NCI-H226 (cell line): ENCODE data around the gene NCK2.

ENCODE experiments used
- DNase-seq: peaks from one replicate; pipeline ENCODE4 v3.0.0-alpha.2; 2015

Gene NCK2

DNA sequence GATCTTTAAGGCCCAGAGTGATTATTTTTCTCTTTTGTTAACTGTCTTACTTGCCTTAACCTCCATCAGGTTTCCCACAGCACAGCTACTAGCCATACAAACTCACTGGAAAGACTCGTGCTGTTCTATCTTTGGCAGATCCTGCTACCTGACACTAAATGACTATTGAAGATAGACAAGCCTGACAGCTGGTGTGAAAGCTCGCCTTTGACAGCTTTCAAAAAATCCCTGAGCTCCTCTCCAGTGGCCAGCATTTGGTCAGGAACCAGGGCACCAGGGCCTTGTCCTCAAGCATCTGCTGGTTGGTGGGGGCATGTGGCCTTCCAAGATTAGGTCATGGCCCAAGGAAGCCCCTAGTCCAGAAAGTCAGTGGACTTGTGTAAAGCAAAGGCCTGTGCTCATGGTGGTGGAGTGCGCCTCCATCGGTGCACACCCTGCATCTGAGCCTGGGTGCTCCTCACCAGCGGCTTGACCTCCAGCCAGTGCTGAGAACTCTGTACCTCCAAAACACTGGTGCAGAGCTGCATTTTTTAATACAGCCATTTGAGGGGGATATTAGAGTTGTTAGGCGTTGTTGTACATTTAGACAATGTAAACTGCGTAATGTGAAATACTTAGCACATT lies 158.5 kb downstream of the NCK2 start:
- no peak for DNase-seq

DNA sequence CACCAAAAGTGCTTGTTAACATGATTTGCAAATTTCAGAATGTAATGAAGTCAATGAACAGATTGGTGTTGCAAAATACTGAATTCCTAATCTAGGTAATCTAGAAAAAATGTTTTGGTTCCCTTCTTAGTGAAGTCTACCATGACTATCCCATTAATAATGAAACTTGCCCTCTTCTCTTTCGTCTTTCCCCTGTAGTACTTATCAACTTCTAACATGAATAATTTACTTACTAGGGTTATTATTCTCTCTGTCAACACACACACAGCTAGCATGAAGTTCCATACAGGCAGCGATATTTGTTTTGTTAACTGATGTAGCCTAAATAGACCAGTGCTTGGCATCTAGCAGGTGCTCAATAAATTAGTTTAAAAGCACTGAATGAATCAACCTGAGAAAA lies 160.2 kb downstream of the NCK2 start:
- no peak for DNase-seq

DNA sequence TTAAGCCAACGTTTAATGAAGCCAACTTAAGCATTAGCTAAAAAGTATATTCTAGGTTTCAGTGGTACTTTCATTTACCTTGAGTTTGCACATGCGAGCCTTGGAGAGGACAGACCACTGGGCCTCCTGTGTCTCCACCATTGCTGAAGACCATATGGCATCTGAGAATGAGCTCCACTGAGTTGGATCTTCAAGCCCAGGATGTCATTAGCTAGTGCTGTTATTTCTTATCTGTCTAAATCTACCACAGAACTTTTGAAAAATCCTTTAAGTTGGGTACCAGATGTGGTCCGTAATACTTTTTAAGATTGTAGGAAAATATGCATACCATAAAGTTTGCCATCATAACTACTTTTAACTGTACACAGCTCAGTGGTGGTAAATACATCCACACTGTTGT lies 161.8 kb downstream of the NCK2 start:
- DNase-seq = no peak

DNA sequence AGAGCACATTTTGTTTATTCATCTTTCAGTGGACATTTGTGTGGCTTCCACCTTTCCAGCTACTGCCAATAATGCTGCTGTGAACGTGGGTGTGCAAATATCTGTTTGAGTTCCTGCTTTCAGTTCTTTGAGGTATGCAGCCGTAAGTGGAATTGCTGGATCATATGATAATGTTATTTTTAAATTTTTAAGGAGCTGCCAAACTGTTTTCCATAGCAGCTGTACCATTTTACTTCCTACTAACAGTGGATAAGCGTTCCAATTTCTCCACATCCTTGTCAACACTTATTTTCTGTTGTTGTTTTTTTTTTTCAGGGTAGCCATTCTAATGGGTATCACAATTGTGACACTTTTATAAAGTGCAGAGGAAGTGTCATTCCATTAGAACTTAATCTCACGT lies 162.5 kb downstream of the NCK2 start:
- DNase-seq = no peak

DNA sequence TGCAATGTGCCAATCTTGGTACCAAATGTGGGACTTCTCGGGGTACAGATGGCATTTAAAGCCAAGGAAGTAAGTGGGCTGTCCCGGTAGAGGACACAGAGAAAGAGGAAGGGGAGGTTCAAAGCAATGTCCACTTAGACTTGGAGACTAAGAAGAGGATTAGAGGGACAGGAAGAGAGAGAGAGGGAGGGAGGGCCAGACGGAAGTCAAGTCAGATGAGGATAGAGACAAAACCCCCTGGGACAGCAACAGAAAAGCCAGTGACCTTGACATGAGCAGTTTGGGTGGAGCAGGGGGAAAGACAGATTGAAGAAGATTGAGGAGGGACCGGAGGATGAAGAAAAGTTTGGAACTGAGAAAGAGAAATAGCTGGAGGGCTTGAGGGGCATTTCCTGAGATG lies 164.5 kb downstream of the NCK2 start:
- no peak for DNase-seq

DNA sequence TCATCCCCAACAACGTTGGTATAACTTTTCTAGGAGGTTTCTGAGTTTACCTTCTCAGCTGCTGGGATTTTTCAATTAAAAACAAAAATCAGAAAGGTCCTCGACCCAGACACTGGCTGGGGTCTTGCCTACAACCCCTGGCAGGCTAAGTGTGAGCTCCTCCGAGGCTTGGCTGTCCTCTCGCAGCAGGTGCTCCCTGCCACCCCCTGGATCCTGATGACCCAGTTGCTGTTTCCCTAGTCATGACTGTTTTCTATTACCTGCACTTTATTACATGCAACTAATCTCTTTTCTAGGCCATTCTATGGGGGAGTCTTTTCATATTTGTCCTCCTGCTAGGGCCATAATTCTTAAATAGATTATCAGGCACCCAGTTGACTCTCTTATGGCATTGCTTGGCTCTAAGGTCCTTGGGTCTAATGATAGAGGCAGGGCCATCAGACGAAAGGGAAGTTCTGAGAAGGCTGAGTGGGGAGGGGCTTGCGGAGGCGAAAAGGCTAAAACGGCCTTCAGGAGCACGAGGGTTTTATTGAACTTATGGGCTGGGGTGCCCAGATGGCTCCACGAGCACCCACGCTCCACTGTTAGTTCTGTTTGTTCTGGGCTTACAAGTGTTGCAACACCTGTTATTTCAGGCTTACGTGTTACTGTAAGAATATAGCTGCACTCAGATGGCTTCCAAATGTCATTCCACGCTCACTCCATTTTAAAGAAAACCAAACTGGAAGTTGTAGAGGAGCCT lies 166.0 kb downstream of the NCK2 start:
- no peak for DNase-seq

DNA sequence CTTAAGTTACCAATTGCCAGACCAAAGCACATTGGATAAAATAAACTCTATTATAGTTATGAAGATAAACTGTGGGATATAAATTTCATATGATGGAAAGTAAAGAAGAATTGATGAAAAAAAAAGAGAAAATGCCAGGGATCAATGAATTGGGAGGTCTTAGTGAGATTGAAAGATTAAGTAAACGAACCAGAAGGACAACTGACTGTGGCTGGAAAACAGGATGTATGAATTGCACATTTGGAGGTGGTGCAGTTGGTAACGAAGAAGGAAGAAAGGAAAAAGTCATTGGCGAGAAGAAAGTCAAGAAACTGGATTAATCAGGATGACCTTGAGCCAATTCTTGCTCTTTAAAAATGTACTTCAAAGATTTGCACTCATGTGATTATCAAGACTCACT lies 166.7 kb downstream of the NCK2 start:
- no peak for DNase-seq

DNA sequence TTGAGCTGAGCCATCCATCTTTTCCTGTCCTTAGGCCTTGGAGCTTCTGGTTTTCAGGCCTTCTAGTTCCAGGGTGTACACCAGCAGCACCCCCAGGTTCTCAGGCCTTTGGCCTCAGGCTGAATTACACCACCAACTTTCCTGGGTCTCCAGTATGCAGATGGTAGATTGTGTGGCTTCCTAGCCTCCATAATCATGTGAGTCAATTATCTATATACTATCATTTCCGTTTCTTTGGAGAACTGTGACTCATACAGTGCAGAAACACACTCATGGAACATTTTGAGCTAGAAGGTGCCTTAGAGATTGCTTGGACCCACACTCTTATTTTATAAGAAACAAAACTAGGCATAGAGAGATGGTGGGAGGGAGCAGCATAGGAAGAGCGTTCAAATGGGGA lies 167.4 kb downstream of the NCK2 start:
- DNase-seq = peak; percentile 21

DNA sequence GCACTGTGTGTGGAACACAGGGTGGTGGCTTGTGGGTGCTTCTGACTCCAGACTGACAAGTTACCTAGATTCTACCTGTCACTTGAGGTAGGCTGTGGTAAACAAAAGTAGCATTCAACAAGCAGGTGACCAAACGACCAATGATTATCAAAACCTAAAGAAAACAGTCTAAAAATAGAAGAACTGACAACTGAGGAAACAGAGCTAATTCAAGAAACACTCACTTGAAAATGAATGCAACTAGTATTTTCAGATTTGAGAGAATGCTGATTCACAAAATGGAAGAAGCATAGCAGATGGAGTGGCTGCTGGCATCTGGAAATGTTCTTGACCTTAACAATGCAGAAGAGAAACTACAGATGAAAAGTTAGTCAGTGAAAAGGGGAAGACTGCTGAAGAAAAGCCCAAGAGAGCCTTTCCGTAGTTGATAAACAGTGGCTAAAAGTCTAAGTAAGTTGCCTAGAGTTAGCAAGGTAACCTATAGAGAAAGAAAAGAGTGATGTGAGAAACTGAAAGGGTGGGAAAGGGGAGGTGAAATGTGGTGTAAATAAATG lies 170.4 kb downstream of the NCK2 start:
- no peak for DNase-seq

DNA sequence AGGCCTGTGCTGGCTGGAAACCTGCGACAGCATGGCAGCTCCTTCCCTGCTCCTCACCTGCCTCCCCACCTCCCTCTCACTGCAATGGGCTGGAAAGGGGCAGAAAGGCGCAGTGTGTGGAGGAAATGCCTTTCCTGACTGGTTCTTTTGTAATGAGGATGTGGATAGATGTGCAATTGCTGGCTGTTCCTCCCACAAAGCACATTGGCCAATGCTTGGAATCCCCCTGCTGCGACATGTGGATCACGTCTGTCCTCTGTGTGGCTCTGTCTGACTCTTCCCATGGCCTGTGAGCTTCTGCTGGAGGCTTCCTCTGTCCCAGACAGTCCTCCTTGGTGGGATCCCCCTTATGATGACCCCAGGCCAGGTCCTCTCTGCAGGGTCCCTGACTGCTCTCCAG lies 172.5 kb downstream of the NCK2 start:
- DNase-seq = peak; percentile 6

DNA sequence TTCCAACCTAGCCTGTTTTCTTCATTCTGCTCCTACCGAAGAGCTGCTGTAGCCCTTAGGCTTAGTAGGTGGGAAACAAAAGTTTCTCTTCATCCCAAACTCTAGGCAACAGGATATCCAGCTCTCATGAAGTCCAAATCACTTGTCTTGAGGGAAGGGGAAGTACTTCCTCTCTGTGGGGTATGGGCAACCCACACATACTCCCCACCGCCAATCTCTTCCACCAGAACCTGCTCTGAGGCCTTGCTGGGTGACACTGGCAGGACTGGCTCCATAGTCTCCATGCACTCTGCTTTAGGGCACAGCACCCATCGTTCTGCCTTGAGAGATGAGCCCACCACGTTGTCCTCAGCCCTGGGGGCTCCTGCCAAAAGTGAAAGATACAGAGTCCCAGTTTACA lies 173.0 kb downstream of the NCK2 start:
- DNase-seq = no peak

DNA sequence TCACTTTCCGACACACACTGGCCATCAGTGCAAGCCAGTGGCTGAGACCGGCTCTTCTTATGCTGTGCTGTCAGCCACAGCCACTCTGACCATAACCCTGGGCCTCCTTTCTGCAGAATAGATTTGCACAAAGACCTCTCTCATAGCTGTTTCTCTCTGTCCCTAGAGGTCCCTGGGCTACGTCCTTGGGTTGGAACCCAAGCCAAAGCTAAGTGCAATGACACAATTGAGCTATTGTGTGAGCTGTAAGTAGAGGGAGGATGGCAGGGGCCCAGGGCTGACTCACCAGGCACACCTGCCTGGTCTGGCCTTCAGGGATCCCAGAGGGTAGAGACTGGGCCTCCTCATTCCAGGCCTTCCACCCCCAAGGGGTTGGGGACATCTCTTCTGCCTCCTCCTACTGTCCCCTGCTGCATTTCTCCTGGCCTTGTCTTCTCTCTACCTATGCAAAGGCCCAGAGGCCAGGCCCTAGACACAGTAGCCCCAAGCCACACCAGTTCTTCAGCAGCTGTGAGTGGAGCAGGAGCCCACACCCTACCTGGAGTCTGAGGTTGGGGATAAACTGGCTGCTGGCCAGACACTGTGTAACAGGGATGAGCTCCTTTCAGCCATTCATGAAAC lies 174.6 kb downstream of the NCK2 start:
- DNase-seq = no peak

DNA sequence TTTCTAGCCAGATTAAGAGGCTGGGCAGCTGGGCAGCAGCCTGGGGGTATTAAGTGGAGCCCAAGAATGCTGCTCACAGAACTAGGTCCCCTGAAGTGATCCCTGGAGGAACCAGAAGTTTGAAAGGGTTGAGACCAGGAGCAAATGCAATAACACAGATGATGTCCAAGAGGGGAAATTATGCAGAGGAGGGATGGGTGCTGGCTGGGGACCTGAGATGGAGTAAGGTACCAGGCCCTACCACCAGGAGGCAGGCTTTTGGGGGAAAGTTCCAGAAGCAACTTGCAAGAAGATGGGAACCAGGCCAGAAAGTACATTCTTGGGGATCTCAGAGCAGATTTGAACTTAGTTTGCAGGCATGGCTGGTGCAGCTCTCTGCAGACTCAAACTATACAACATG lies 175.1 kb downstream of the NCK2 start:
- DNase-seq = peak; percentile 24

DNA sequence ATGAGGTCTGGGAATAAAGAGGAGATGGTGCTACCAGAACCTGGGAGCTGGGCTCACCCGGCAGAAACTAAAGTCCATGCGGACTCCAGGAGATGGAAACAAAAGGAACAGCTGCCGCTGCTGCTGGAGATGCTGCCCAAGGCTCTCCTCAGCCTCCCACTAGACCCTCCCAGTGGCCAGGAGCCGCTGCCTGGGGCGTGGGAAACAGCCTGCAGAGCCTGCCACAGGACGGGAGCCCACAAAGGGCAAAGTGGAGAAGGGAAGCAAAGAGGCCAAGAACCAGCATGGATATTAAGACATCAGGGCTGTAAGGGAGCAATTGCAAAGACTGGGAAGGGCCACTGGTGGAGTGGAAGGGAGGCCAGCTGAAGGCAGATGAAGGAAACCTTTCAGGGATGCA lies 179.6 kb downstream of the NCK2 start:
- no peak for DNase-seq

DNA sequence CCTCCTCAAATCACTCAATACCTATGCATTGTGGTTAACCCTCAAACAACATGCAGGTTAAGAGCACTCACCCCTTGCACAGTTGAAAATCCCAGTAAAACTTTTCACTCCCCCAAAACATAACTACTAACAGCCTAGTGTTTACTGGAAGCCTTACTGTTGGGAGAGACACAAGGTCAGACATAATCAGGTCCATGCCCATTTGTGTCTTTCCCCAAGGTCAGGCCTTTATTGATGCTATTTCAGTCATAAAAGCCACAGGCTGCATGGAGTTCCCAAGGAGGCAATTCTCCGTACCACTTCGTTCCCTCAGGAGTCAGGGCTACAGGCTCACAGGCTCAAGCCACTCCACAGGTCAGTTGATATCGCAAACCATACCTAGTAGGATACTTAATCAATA lies 180.2 kb downstream of the NCK2 start:
- DNase-seq = no peak

DNA sequence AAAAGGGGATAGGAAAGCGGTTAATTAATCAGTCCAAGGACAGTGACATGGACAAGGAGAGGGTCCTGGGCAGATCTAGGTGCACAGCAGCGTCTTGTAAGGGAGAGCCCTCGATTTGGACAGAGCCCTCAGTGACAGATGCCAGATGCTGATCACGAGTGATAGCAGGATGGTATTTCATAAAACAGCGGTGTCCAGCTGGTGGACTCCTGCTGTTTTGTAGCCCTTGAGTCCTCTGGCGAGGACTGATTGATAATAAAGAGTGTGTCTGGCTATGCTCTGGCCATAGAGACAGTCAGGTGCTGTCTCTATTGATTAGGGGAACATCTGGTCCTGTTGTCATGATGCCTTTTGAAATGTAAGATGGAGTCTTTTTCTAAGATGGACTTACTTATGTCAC lies 180.7 kb downstream of the NCK2 start:
- no peak for DNase-seq

DNA sequence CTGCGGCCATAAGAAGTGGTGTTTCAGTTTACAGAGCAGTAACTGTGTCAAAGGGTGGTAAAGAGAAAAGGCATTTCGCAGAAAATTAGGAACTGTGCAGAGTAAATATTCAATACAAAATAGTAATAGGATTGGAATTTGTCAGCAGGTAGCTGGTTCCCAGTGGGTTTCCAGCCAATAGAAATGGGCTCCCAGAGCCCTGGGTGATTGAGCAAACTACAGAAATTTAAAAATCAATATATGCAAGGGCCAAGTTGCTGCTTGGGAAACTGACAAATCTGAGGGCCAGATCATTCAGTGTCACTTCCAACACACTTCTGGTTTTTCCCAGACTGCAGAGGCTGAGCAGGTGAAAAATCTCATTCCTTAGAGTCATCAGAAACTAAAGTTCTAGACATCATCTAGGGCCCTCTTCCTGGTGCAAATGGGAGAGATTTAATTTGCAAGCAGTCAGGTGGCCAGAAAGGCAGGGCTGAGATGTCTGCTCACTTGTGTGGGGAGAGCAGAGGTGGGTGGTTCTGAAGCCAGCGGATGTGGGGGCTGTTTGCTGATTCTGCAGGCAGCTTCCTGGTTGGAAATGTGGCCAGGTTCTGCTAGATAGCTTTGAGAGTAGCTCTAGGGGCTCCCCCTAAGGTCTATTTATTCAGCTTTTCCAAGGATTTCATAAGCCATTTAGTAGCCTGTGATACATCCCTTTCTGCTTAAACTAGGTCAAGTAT lies 182.4 kb downstream of the NCK2 start:
- no peak for DNase-seq

DNA sequence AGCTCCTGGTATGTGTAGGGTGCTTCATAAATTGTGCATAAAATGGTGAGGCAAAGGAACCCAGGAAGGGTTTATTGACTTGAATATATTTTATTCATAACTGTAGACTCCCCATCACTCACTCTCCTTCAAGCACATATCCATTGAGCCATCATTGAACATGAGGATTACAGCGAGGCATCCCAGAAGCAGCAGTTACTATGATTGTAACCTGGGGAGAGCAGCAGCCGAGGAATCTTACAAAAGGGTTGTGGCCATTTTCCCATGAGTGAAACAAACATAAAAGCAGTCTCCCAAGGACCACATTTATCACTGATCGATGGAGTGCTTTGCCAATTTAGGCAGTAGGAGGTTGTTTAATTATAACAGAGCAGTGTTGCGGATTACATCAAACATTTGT lies 183.4 kb downstream of the NCK2 start:
- no peak for DNase-seq

DNA sequence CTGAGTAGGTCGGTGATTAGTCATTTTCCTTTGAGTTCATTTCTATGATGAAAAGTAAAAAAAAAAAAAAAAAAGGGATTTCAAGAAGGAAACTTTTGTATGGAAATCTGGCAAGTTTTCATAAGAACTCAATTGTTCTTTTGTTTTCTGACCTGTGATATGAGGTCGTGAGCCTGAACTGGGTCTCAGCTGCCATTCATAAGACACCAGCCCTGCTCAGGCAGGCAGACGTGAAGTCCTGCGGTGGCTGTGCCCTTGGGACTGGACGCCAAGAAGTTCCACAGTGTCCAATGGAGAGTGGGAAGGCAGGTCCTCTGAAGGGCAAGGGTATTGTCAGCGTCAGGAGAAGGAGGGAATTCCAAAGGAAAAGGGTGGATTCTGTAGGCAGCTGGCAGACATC lies 183.9 kb downstream of the NCK2 start:
- no peak for DNase-seq

DNA sequence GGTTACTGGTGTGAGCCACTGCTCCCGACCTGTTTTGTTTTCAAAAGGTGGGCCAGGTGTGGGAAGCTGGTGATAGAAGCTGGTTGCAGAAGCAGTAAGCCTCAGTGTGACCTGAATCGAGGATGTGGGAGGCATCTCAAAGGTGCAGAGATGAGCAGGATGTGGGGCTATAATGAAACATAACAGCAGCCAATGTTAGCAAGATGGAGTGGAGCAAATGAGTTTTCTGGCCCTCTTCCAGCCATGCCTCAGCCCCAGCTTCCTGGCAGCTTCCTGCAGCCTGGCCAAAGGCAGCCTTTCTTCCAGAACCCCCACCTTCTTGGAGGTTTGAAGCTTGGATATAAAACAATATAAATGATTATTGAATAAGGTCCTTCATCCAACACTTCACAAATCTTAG lies 184.8 kb downstream of the NCK2 start:
- DNase-seq = peak; percentile 28

DNA sequence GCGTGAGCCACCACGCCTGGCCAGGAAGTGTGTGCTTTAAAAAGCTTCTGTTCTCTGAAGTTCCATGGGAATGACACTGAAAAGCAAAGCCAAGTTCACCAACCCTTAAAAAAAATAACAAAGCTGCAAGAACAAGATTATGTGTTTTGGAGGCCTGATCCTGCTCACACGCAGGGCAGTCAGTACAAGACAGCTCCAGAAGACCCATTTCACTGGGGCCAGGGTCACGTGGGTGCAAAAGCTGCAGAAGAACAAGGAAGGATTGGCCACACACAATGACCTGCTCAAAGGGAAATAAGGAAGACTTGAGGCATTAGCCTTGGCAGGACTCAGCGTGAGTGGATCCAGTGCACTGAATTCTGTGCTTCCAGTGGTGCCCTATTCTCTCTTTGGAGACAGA lies 187.9 kb downstream of the NCK2 start:
- no peak for DNase-seq

DNA sequence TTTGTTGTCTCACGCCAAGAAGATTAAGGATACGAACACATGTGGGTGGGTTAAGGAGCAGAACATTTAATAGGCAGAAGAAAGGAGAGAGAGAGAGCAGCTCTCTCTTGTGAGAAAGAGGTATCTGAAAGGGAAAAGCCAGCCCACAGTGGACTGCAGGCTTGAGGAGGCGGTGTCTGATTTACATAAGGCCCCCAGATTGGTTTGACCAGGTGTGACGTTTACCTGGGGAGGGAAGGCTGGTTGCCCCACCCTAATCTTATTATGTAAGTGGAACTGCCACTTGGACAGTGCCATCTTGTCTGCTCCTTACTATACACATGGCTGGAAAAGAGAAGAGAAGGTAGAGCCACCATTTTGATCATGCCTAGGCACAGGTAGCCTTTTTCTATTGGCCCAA lies 189.2 kb downstream of the NCK2 start:
- no peak for DNase-seq

DNA sequence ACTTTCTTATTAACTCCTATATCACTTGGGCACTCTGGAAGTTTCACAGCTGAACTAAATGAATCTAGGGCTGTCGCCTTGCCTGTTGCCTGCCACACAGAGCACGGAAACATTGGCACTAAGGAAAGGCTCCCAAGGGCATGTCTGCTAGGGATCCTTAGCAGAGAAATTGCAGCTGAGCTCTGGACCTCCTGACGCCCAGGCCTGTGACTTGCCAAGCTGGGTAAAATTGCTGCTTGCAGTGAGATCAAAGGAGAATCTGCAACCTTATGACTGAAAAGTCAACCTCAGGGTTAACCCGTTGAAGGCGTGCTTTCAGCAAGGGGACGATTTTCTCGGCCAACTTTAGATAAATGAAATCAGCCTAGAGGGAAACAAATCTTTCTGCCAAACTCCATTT lies 189.8 kb downstream of the NCK2 start:
- DNase-seq = no peak

DNA sequence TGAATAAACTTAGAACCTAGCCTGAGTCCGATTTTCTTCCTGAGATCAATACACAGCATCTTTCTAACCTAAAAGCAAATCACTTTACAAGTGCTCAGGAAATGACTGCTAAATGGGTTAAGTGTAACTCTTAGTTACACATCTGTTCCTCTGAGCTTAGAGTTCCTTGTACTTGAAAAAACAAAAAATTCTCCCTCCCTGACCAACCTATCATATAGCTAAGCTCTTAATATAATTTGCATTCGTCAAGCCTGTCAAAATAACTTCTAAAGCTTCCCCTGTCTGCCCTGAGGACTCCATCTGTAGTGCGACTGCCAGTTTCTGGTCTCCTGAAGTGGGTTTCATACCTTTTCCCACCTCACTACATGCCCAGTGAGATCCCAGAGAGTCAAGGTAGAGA lies 190.4 kb downstream of the NCK2 start:
- DNase-seq = no peak
